Glomerular endothelial cell (primary cell): Measurements from ENCODE around the gene TTLL5. TPM values are rescaled to one million over a fixed set of nuclear protein-coding genes. Genes with fewer than 3 reads are reported as not detected.

Source experiments
- DNase-seq: peaks from one replicate; pipeline ENCODE4 v3.0.0-alpha.2; 2011; ENCODE audit warnings: low read depth, low spot score; ENCODE audit errors: extremely low read depth
- total RNA-seq: library from RNA; depleted of rRNA; stranded (reverse); fragments of >200 nt; gene quantifications from 2 replicates; pipeline ENCODE4 v1.2.3, GENCODE V29; 2015

TTLL5 gene
- total RNA-seq, 1 donor from 2014 or later: 59.5 TPM

DNA sequence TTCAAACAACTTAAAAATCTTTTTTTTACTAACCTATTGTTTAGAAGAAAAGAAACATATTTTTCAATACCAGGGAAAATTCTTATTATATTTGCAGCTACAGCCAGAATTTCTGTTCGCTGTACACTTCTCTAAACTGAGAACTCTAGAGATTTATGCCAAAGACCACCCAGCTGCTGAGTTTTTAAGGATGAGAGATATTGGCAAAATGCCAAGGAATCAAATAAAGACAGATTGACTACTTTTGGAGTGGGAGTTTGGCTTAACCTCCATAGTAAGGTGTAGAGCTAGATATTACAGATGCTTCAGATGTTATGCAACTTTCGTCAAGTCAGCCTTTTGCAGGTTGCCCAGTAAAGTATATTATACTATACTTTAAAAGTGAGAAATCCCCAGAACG is 71.8 kb downstream of the TTLL5 start:
- no peak for DNase-seq

DNA sequence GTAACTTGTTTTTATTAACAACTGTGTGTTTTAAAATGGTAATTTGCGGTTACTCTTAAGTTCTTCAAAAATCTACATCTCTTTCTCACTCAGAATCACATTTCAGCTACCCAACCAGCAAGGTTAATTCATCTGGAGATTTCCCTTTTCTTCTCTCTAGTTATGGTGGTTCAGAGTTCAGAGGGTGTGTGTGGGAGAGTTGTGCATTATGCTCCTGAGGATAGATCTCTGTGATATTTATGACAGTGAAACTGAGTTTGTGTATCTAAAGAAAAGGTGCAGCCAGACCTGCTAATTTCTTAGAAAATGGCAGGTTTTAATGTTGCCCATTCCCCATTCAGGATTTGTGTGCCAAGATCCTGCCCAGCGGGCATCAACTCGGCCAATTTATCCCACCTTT is 73.8 kb downstream of the TTLL5 start:
- DNase-seq: no peak

DNA sequence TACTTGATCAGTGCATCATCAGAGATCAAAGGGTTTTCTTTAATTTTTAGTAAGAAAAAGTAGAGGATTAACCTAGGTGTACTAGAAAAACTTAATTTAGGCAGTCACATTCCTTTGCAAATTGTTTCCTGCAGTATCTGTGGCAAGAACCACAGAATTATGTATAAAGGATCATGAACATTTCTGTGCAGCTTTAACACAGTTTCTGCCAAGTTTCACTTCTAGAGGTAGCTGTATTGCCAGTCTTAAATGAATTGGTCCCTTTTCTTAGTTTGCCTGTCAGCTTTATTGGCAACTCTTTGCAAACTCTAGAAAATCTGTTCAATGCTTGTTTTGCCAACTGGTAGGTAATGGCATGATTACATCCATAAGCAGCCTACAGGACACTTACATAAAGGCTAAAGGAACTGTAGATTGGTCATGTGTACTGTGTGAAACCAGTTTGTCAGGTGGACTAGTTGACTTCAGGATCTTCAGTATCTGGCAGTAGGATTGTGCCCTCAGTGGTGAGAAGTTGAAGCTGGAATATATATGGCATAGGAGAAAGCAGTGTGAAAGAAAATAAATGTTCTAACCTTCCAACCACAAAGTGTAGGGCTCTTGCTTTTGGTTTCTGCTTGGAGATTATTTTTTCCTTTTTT is 75.9 kb downstream of the TTLL5 start:
- DNase-seq: no peak

DNA sequence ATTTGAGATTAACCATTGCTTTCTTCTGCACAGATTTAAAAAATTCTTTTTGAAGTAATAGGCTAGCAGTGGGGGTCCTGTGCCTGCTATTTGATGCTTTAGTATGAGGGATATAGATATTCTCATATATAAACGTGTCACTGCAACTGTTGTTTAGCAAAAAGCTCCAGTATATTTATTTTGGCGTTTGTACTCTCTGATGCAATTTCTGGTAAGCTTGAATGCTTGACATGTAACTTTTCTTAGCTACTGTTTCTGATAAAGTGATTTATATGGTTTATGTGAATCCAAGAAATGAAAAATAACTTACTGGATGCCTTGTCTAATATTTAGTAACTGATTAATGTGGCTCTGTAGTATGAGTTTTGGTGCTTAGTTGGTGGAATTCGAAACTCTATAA is 77.1 kb downstream of the TTLL5 start:
- DNase-seq: no peak

DNA sequence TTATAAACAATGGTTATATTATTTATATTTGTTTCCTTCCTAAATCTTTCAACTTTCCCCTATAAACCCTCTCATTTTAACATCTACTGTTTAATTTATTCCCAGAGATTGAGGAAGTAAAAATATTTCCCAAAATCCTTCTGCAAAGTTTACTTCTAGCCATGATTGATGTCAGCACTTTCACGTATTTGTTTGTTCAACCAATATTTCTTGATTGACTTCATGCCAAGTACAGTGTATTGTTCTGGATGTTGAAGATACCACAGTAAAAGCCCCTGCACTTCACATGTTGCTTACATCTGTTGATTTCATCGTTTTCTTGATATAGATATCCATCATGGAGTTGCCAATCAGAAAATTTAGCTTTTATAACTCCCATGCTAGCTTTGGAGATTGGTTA is 81.8 kb downstream of the TTLL5 start:
- no peak for DNase-seq

DNA sequence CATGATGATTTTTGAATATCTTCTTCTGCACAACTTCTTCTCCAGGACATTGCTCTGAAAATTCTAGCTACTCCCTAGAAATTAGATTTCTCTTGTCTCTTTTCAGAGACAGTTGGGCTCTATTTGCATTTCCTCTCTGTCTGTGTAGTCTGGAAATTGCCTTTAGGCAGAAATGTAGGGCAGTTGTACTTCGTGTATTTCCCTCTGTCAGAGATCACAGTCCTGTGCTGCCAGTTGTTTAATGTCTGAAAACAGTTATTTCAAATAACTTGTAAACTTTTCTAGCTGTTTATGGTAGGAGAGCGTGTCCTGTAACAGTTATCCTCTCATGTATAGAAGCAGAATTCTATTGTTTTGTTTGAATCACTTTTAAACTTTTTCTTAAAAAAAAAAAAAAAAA is 86.9 kb downstream of the TTLL5 start:
- DNase-seq: no peak

DNA sequence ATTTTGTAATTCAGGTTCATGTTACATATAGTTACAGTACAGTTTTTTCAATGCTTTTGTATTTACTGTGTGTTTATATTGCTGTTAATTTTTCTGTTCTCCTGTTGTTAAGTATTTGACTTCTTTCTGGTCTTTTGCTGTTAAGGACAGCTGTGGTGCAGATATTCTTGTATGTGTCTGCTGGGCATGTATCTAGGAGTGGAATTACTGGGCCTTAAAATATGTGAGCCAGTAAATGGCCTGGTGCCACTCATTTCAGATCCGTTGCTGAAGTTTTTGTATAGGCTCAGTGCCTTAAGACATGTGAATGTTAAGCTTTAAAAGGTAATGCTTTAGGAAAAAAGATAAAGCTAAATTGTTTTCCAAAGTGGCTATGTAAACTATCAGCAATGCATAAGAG is 87.3 kb downstream of the TTLL5 start:
- DNase-seq: no peak

DNA sequence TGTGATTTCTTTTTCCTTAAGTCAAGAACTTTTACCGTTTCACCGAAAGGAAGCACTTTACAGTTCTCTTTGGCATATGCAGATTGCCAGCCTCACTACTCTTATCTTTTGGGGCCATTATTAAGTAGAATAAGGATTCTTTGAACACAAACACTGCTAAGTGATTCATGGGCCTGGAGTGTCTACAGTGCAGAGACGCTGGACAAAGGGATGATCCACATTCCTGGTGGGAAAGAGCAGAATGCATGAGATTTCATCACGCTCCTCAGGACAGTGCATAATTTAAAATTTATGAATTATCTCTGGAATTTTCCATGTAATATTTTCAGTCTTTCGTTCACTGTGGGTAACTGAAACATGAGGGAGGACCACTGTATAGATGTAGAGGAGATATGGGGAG is 90.2 kb downstream of the TTLL5 start:
- no peak for DNase-seq

DNA sequence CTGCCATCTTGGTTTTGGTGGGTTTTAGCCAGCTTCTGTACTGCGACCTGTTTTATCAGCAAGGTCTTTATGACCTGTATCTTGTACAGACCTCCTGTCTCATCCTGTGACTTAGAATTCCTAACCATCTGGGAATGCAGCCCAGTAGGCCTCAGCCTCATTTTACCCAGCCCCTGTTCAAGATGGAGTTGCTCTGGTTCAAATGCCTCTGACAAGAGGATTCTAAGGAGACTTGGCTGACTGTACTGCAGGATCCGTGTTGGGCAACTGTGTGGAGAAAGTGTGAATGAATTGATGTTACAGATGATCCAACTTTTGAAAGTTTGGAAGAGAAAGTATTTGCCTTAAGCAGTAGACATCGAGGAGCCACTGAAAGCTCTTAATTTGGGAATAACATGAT is 91.0 kb downstream of the TTLL5 start:
- no peak for DNase-seq

DNA sequence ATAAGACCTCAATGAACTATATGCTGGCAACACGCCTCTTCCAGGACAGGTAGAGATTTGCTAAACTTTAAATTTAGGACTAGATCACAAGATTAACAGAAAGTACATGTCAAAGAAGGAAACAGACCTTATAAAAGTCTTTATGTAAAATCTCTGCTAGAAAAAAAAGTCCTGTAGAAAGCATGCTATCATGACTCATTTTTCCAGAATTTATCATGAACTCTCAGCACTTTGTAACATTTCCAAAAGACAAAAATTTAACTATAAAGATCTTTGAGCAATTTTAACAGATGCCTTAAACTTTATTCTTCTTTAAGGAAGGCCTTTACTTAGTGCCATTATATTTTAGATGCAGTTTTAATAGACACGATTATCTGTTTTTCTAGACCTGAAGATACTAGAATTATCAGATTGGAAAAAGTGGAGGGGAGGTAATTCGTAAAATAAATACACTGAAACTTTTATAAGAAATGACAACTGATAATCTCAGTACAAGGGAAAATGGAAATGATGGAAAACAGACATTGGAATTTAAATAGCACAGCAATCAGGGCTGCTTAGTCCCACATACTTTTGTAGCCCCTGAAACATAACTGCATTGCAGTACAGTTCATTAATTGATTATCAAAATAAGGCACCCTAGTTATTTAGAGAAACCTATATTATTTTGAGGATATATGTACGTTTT is 92.0 kb downstream of the TTLL5 start:
- no peak for DNase-seq

DNA sequence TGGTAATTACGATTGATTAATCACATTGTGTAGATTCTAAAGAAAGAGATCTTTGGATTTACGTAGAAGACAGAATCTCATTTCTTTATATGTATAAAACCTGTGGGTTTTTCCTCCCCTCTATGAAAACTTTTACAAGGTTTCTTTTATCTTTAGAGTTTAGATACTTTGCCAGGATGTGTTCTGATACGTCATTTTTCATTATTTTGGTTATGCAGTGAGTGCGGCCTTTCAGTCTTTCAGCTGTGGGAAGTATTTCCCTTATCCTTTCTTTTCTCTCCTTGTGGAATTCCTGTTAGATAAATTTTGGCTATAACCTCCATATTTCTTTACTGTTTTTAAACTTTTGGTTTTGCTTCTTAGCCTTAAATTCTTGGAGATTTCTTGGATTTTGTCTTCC is 92.7 kb downstream of the TTLL5 start:
- no peak for DNase-seq

DNA sequence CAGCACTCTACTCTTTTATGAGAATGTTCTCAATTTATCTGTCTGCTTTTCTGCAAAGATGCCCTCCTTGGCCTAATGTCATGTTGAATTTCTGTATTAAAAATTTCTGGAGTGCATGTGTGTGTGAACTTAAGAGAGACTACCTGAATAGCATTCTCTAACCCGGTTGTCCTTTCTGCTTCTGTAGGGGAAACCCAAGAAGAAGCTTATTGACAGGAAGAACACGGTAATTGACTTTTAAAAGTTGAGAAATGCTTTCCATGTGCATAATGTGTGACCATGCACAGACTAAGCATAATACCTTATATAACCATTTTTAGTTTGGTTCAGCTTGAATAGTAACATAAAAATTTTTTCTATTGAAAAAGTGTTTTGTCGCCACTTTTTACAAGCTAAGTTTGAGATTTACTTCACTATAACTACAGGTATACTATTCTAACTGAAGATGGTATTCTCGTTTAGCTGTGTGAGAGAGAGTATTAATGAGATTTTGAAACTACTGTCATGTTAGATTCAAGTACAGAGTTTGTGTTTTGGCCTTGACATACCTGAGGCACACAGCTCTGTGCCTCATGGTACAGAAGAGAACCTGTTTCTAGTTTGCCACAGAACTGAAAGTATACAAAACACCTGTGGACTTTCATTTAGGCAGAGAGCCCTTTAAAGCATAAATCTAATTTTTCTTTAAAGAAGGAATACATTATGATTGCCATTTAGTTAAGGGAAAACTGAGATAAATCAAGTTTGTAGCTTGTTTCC is 96.8 kb downstream of the TTLL5 start:
- no peak for DNase-seq

DNA sequence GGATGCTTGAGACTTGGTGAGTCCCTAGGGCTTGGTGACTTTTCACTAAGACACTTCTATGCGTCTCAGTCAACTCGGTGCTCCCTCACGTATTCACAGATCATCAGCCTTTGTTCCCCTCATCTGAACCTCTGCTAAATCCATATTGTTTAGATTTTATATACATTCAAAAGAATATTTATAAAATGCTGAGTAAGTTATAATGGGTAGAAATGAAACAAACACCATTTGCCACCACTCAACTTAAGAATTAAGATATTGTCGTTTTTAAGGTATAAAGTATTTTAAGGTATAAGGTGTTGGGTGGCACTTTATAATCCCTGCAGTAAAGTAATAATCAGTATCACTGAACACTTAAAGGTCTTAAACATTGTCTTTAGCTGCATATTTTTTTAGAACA is 103.0 kb downstream of the TTLL5 start:
- no peak for DNase-seq

DNA sequence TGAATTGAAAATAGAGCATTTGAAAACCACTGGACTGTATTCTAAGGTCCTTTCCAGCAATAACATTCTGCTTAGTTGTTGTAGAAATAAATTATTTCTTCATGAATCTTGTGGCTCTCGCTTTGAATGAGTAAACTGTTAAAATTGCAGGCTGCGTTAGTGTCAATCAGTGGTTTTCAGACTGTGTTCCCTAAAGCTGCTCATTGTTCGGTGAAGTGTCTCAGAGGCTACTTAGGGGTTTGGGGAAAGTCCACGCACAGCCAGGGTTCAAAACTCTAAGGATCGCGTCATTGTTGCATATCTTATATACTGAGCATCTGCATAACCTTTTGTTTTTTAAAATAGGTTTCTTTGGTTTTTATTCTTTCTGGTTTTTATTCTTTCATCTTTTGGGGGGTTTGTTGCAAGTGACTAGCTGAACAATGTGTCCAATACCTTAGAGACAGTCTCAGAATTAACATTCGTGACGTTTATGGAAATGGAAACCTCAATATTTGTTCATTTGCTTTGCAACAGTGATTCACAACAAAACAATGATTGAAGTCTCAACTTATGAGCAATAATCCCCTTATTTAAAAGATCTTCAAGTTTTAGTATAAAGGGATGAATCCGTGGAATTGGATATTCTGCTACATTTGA is 108.1 kb downstream of the TTLL5 start:
- DNase-seq: no peak

DNA sequence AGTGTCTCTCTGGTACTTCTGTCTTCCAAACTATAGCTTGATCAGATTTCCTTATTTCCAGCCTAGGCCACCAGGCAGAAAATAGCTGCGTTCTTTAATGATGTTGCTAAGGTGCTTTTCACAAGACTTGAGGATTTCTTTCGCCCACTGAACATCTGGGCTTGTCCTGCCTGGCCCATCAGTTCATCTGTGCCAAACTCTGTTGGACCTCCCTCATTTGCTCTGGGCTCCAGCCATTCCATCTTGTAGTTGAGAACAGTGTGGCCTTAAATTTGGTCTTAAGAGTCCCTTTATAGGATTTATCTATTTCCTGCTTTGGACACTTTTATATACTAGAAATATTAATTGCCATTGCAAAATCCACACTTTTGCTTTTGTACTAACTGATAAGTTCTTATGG is 109.6 kb downstream of the TTLL5 start:
- DNase-seq: no peak

DNA sequence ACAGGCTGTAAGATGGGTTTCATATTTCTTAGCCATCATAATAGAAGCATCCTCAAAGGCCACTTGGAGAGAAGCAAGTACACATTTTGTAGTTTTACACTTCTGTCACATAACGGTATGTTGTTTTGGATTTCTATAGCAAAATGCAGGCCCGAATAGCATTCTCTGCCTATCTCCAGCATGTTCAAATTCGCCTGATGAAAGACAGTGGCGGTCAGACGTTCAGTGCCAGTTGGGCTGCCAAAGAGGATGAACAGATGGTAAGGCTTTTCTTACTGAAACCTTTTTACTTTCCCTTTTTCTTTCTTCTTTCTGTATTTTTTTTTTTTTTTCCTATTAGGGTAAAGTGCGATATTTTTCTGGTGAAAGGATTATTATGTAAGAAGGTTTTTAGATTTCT is 110.5 kb downstream of the TTLL5 start:
- no peak for DNase-seq

DNA sequence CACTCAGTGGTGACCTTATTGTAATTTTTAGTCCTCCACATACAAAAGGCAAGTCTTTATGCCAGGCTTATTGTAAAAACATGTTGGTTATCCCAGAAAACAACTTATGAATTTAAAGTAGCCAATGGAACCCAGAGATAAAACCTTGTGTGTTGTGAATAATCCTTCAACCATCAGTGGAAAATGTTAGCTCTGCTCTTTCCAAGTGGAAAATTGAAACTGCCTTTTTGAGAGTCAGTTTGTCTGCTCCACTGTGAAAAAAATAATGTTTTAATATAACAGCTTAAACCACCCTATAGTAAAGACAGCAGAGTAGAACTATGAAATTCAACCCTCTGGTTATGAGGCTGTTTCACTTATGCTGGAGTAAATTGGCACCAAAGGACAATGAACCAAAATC is 112.0 kb downstream of the TTLL5 start:
- no peak for DNase-seq

DNA sequence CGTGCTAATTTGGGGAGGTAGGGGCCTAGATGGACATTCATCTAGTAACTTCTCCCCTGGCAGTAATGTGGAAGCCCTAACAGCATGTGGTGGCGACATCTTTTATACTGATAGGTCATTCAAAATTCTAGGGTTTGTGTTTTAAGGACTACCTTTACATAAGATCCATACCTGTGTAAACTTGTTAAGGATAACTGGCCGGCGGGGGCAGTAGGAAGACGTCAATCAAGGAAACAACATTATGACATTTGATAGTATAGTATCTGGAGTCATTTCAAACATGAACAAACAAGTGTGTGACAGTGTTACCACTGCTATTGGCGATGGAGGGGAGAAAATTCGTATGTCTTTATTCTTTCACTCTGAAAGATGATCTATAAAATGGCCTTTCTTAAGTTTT is 120.0 kb downstream of the TTLL5 start:
- DNase-seq: no peak

DNA sequence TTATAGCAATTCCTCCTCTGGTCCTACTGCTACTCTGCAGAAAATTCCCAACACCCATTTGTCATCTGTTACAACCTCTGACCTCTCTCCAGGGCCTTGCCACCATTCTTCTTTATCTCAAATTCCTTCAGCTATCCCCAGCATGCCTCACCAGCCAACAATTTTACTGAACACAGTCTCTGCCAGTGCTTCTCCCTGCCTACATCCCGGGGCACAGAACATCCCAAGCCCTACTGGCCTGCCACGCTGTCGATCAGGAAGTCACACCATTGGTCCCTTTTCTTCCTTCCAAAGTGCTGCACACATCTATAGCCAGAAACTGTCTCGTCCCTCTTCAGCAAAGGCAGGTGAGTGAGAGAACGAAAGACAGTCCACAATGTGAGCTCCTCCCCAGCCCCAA is 122.1 kb downstream of the TTLL5 start:
- no peak for DNase-seq

DNA sequence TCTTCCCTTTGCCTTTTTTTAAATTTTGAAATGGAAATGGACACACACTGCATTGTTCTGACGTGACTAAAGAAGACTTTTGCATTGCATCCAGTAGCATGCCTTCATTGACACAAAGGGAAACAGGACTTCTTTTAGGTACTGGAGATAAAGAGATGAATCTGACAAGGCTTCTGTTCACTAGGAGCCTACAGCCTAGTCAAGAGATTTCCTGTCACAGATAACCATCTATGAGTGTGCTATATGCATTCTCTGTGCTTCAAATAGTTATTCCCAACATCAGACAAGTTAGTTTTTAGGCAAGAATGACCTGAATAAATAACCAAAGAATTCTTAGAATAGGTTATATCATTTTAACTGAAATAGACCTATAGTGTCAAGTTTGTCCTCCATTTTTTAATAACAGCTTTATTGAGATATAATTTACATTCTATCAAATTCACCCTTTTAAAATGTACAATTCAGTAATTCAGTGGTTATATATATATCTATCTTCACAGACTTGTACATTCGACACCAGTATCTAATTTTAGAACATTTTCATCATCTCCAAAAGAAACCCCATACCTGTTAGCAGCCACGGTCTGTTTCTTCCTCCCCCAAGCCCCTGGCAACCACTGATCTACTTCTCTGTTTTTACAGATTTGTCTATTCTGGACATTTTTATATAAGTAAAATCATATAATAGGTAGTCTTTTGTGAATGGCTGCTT is 122.7 kb downstream of the TTLL5 start:
- no peak for DNase-seq

DNA sequence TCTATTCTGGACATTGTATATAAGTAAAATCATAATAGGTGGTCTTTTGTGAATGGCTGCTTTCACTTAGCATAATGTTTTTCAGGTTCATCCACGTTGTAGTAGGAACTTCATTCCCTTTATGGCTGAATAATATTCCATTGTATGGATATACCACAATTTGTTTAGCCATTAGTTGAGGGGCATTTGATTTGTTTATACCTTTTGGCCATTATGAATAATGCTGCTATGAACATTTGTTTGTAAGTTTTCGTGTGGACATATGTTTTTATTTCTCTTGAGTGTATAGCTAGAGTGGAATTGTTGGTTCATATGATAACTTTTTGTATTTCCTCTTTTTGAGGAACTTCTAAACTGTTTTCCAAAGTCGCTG is 123.3 kb downstream of the TTLL5 start:
- no peak for DNase-seq
